Motor neuron (in vitro differentiated cells): ENCODE results near the gene KRTAP22-1. TPM values are rescaled to one million over a fixed set of nuclear protein-coding genes. Genes with fewer than 3 reads are reported as not detected.

Experiments
- ATAC-seq, 8 experiments: fragments of 200-7000 bp; cut with Tn5 transposase; replicated peaks in 6 of 8; 2 replicates each; pipeline ENCODE4 v1.8.0; 2021; ENCODE audit warnings: mild to moderate bottlenecking in 8 of 8, moderate library complexity in 8 of 8
- H3K27ac ChIP-seq, 2 donors: fragments of 250-450 bp; sonication (Bioruptor Pico); 2 replicates each; pipeline ENCODE4 v1.9.0; 2021; ENCODE audit warnings: antibody characterized with exemption in 2 of 2, mild to moderate bottlenecking in 2 of 2, moderate library complexity in 1 of 2
- H3K4me1 ChIP-seq, 2 donors: fragments of 250-450 bp; sonication (Bioruptor Pico); replicated peaks in 1 of 2; 2 replicates each; pipeline ENCODE4 v1.6.1; 2021; ENCODE audit warnings: antibody characterized with exemption in 2 of 2, mild to moderate bottlenecking in 2 of 2, moderate library complexity in 1 of 2
- H3K4me3 ChIP-seq, 5 donors: fragments of 250-450 bp; sonication (Bioruptor Pico); 2 replicates each; pipeline ENCODE4 v1.9.0; 2021; ENCODE audit warnings: antibody characterized with exemption in 5 of 5, mild to moderate bottlenecking in 5 of 5, moderate library complexity in 4 of 5
- WGBS, 10 experiments: fragments of 450-650 bp; shearing (Covaris generic); methylation state at CpG; one replicate each; pipeline ENCODE4 v1.0.0; 2022; 5-methylcytosine and 5-hydroxymethylcytosine counted together
- in situ Hi-C, 9 experiments: fragments of 400-800 bp; cut with MboI; loops; one replicate each; pipeline ENCODE4 v1.15.0; 2021; ENCODE audit warnings: low sequenced_read_pairs in 9 of 9, low pct_unique_long_range_greater_than_20kb in 2 of 9; ENCODE audit not compliant: unreplicated experiment in 9 of 9
- total RNA-seq, 8 experiments: library from RNA; unstranded; fragments of 300-600 nt; gene quantifications; 2 replicates each; pipeline versions ENCODE4 v1.2.3 to v1.2.4, GENCODE V29; 2022

The KRTAP22-1 gene
- not detected for total RNA-seq

DNA sequence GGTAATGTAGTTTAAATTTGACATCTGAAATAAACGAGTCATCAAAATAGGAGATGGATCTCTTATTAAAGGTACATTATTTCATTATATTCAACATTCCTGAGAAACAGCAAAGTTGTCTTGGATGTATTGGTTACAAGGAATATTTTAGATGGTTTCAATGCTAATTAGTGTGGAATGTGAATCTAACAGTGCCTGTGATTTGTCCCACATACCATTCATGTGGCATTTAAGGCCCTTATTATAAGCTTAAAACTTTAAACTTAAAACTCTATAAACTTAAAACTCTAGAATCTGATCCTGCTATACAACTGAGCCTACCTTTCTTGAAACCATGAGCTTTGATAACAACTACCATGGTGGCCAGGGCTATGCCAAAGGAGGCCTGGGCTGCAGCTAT is at the start of gene KRTAP22-1:
TSS of gene KRTAP22-1 (plus strand) at position 301 of the 400 bp plus-strand sequence.
- WGBS, 10 experiments: 0 to 100% (median 20%) methylated on average over 1 of the region's 1 CpG; no CpG with 5 or more reads in 2 of the 10 experiments
- no peak within 1 kb of the TSS for H3K27ac ChIP-seq
- ATAC-seq: no peak
- in situ Hi-C loops: no loop called here
- H3K4me3 ChIP-seq: no peak within 1 kb of the TSS
- no peaks in the 10 kb centered on the region for H3K4me1 ChIP-seq

DNA sequence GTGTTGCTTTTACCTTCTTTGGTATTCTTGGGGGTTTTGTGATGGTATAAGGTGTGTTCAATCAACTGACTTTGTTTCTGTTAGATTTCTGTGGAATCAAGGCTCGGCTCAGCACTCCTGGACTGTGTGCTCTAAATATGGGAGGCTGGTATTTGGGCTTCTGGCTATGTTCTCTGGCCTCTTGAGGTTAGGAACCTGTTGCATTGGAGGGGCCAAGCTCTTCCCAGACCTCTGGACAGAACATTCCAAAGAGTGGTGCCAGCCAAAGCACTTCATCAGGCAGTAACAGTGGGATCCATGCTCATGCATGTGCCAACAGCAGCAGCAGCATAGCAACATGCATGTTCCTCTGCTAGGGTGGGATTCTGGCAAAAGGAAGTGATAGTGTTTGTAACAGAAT is 48.1 kb upstream of the KRTAP22-1 start:
- no peak overlapping the region for H3K27ac ChIP-seq
- H3K4me1 ChIP-seq: no peaks in the 10 kb centered on the region
- ATAC-seq: no peak
- H3K4me3 ChIP-seq: no peak overlapping the region
- in situ Hi-C loops: no loop called here
- WGBS, 10 experiments: 80 to 100% (median 88%) methylated on average over 1 of the region's 1 CpG; no CpG with 5 or more reads in 7 of the 10 experiments

DNA sequence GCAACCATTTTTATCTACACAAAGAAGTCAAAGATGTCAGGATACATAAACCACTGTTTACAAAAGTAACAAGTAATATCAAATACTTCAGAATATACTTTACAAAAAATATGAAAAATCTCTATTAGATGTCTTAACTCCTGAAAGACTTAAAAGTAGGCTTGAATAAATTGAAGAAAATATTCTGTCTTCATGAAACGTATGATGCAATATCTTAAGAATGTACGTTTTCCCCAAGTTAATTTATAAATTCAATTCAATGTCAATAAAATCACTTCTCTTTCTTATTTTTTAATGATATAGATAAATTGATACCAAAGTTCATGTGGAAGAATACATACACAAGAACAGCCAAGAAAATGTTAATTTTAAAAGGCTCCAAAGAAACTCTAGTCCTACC is 45.8 kb upstream of the KRTAP22-1 start:
- no peak overlapping the region for H3K4me3 ChIP-seq
- H3K4me1 ChIP-seq: no peaks in the 10 kb centered on the region
- no peak for ATAC-seq
- in situ Hi-C loops: no loop called here
- H3K27ac ChIP-seq: no peak overlapping the region
- WGBS, 10 experiments: 6 to 100% (median 77%) methylated on average over 2 of the region's 2 CpGs

DNA sequence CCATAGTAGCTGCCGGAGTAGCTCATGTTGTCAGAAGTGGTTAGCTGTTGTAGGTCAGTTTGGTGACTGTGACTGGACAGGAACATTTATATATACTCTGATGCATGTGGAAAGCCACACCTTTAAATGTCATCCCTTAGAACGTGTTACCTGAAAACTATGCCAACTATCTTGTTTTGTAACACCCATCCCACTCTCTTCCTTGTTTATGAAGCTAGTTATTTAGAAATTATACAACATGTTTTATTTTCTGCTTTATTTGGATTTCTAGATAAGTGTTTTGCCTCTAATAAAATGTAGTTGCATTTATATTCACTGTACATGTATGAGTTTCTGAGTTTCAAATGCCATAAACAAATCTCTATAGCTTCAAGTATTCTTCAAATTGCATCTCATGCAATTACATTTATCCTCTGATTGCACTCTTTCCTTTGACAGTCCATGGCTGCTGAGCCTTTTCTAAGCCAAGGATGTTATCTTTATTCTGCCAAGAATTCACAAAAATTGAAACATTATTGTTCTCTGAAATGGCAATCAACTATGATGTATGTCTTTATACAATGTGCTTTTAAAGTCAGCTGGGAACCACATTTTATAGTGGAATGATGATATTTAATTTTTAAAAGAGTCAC is 39.5 kb upstream of the KRTAP22-1 start, which contains the start of gene KRTAP19-7:
TSS of gene KRTAP19-7 (minus strand) at position 51 of the 632 bp plus-strand sequence. CDS start at position 26, 25 bp downstream.
- Histone ChIP-seq H3K27ac (no peak within 1 kb of the TSS), H3K4me1 (no peaks in the 10 kb centered on the region), H3K4me3 (no peak within 1 kb of the TSS)
- WGBS, 10 experiments: 0 to 100% (median 58%) methylated on average over 1 to 2 of the region's 2 CpGs; no CpG with 5 or more reads in 4 of the 10 experiments
- in situ Hi-C loops: no loop called here
- no peak for ATAC-seq

DNA sequence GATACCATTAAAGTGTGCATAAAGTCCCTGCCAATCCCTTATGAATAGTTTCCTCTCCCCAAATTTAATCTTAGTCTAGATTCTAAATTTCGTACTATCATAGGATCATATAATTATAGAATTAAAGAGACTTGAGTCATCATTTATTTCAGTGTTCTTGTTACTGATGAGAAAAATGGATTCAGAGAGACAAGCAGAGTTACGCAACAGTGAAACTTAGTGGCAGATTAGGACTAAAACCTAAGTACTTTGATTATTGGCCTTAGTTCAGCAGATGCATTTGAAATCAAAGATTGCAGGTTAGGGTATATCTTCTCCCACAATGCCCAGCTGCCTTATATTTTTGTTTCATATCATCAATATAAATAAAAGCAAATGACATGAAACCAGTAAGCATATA is 38.9 kb upstream of the KRTAP22-1 start:
- Histone ChIP-seq H3K4me3 (no peak overlapping the region), H3K27ac (no peak overlapping the region), H3K4me1 (no peaks in the 10 kb centered on the region)
- ATAC-seq: no peak
- in situ Hi-C loops: no loop called here
- WGBS, 10 experiments: 0 to 100% (median 70%) methylated on average over 1 to 2 of the region's 2 CpGs; no CpG with 5 or more reads in 1 of the 10 experiments

DNA sequence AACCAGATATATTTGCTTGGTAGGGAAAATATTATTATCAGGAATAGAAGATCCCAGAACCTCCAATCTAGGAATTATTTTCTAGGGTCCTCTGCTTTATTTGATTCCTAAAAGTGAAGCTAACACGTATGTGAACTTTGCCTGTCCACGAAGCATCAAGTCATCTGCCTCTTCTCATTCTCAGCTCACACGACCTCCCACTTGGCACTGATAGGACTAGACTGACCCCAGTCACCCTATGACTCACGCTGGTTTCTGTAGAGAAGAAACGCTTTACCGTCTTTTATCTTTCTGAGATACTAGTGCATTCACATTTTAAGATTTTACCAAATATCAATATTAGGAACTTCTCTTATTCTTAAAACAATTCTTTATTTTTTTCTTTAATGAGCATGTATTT is 37.8 kb upstream of the KRTAP22-1 start:
- no peak for ATAC-seq
- WGBS, 10 experiments: 5 to 84% (median 73%) methylated on average over 5 to 6 of the region's 6 CpGs; no CpG with 5 or more reads in 1 of the 10 experiments
- Histone ChIP-seq H3K4me1 (no peaks in the 10 kb centered on the region), H3K27ac (no peak overlapping the region), H3K4me3 (no peak overlapping the region)
- in situ Hi-C loops: no loop called here

DNA sequence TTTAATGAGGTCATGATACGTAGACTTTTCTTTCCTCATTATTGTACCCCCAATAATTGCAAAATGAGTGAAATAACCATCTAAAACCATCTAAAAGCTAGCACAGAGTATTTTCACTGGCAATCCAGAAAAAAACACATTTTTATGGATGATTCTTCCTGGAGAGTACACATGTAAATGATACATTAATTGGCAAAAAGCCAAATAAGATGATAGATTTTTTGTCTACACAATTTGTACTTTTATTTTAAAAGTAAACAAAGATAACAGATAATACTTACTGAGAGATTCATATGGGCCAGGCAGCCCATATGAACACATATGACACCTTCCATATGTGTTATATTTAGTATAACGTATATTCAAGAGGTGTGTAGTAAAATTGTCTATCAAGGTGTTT is 37.3 kb upstream of the KRTAP22-1 start:
- Histone ChIP-seq H3K4me1 (no peaks in the 10 kb centered on the region), H3K4me3 (no peak overlapping the region), H3K27ac (no peak overlapping the region)
- in situ Hi-C loops: no loop called here
- no peak for ATAC-seq
- 0 to 100% (median 88%) methylated on average over 1 to 2 of the region's 2 CpGs for WGBS, 10 experiments

DNA sequence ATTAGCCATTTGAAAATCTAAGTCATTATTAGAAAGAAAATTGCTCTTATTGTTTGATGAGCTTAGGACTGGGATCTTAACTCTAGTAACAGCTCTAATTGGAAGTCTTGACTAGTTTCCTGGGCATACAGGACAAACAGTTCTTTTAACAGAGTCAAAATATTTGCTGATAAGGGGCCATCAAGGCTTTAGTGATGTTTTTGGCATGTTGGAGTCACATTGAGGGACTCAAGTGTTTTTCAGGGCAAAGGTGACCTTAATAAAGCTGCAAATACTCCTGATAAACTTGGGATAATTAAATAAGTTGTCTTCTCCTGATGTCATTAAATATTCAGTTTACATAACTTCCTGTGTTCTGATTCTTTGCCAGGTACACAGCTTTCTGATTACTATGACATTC is 33.3 kb upstream of the KRTAP22-1 start:
- Histone ChIP-seq H3K27ac (no peak overlapping the region), H3K4me1 (no peaks in the 10 kb centered on the region), H3K4me3 (no peak overlapping the region)
- in situ Hi-C loops: no loop called here
- no peak for ATAC-seq

DNA sequence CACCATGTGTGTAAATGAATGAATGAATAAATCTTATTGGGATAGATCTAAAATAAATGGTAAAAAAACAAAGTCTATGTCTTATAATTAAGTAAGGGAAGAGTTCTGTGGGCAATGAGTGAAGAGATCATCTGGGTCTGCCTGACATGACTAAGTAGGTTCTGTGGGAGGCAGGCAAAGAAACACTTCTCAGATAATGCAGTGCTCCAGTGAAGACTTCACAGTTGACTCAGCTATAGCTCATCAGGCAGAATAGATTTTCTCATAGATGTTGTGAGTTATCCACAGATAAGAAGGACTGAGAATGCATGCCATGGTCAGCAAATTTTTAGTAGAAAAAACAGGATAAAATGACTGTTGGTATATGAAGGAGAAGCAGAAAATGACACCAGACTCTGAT is 23.1 kb upstream of the KRTAP22-1 start:
- ATAC-seq: no peak
- H3K27ac ChIP-seq: no peak overlapping the region

DNA sequence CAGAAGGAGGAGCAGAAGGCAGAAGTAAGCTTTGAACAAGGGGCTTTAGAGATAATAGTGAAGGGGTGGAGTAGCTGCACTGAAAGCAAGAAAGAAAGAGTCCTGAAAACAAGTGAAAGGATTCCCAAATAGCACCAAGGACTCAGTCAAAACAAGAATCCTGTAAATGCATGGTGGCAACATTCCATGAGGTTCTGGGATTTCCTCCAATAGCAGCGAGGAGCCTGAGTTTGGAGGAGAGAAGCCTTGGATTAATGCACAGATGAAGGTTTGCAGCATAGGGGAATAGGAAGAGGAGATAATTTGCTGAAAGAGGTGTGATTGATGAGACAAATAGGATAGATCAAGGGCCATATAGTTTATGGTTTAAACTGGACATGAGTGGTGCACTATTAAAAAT is 21.5 kb upstream of the KRTAP22-1 start:
- in situ Hi-C loops: no loop called here
- H3K4me3 ChIP-seq: no peak overlapping the region
- WGBS, 10 experiments: 0 to 57% (median 32%) methylated on average over 1 of the region's 1 CpG; no CpG with 5 or more reads in 6 of the 10 experiments
- ATAC-seq: no peak
- no peak overlapping the region for H3K27ac ChIP-seq
- no peaks in the 10 kb centered on the region for H3K4me1 ChIP-seq

More for the DNA sequence above, 23.1 kb upstream of the KRTAP22-1 start:
- Histone ChIP-seq H3K4me3 (no peak overlapping the region), H3K4me1 (no peaks in the 10 kb centered on the region)
- in situ Hi-C loops: no loop called here

DNA sequence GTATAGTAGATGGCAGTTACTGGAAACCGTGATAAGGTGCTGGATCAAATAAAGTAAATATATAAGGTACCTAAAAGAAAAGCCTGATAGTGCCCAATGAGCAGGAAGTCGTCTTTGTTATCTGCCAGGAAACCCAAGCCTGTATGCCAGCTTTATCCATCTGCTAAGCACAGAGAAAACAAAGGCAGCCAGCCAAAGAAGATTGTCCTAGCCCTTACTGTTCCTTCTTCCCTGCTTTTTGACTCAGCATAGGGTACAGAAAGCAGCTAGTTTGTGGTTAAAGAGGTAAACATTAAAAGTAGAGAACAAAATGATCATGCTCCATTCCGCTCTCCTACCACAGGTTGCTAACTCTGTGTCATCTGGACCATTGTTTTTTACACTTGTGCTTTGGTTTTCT is 20.8 kb upstream of the KRTAP22-1 start:
- WGBS, 10 experiments: 0 to 100% (median 83%) methylated on average over 1 to 3 of the region's 3 CpGs
- in situ Hi-C loops: no loop called here
- H3K4me3 ChIP-seq: no peak overlapping the region
- ATAC-seq: no peak
- H3K4me1 ChIP-seq: no peaks in the 10 kb centered on the region
- H3K27ac ChIP-seq: no peak overlapping the region

DNA sequence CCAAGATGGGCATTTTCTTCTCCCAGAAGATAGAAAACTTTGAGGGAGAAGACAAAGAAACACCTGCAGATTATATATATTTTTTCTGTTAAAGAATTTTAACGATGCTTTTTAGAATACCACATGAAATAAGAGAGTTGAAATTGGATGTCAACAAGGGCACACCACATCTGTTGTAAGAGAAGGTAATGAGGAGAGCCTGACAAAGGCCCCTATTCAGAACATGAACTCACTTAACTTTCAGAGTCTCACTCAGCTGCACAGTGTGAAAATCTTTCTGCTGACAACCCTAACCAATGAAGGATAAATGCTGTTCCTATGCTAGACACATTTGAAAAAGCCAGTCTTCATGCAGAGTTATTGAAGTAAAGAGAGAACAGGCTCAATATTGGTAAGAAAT is 18.0 kb upstream of the KRTAP22-1 start:
- peak in 2 of 8 experiments; percentile 20 to 45 for ATAC-seq
- Histone ChIP-seq H3K4me3 (no peak overlapping the region), H3K27ac (no peak overlapping the region), H3K4me1 (no peaks in the 10 kb centered on the region)
- in situ Hi-C loops: no loop called here
- 0 to 78% (median 0%) methylated on average over 1 of the region's 1 CpG; no CpG with 5 or more reads in 1 of the 10 experiments for WGBS, 10 experiments

DNA sequence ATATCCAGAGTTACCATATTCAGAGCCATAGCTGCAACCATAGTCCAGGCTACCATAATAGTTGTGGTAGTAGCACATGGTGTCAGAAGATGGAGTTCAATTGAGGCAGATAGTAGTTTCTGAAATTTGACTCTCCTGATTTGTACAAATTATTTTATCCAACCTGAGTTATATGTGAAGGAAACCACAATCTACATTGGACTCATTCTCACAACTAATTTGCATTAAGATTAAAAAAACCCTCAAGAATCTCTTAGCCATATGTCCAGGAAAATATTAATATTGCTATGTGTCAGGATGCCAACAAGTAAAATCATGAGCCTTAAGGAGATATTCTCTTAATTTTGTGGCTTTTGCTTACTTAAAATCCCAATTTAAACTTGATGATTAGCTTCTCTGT is 10.6 kb upstream of the KRTAP22-1 start, which contains the start of gene KRTAP22-2:
TSS of gene KRTAP22-2 (minus strand) at position 101 of the 400 bp plus-strand sequence.
- in situ Hi-C loops: no loop called here
- Histone ChIP-seq H3K4me1 (no peaks in the 10 kb centered on the region), H3K27ac (no peak within 1 kb of the TSS), H3K4me3 (no peak within 1 kb of the TSS)
- no peak for ATAC-seq

DNA sequence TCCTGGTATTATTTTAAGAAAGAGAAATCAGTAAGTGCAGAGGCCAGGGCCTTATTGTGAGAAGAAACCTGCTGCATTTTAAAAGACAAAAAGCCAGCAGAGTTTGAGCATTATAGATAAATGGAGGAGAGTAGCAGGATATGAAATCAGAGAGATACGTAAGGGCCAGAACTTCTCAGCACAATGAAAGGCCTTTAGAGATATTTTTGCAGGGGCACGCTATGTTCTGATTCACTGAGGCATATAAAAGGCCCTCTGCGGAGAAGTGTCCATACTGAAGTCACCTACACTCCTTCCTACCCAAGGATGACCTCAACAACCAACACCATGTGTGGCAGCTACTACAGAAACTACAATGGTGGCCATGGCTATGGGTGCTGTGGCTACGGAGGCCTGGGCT is 8.7 kb upstream of the KRTAP22-1 start, which contains the start of gene KRTAP6-3:
TSS of gene KRTAP6-3 (plus strand) at position 301 of the 400 bp plus-strand sequence. CDS start at position 307, 6 bp downstream.
- in situ Hi-C loops: no loop called here
- ATAC-seq: no peak
- 10 to 100% (median 92%) methylated on average over 1 to 4 of the region's 4 CpGs; no CpG with 5 or more reads in 3 of the 10 experiments for WGBS, 10 experiments

More for the DNA sequence above, 8.7 kb upstream of the KRTAP22-1 start, which contains the start of gene KRTAP6-3:
- Histone ChIP-seq H3K4me3 (no peak within 1 kb of the TSS), H3K27ac (no peak within 1 kb of the TSS), H3K4me1 (no peaks in the 10 kb centered on the region)
